Measurements from ENCODE around the gene VTI1A. TPM values are rescaled to one million over a fixed set of nuclear protein-coding genes. Genes with fewer than 3 reads are reported as not detected.
A peak's percentile ranks its signal among the peaks of the same experiment; 100 is the strongest.

Gene VTI1A
- total RNA-seq, 1 donor from 2014 or later: 36.9 TPM

DNA sequence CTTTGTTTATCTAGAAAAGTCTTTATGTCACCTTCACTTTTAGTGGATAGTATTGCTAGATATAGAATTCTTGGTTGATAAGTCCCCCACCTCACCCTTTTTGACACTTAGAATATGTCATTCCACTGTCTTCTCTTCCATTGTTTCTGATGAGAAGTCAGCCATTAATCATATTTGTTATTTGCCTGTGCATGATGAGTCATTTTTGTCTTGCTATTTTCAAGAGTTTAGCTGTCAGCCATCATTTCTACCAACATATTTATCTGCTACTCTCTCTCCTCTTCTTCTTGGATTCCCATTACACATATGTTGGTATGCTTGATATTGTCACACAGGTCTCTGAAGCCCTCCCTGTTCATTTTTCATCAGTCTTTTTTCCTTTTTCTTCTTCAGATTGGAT lies 342.2 kb downstream of the VTI1A start:
- no peaks in the 10 kb centered on the region for H3K9me3 ChIP-seq
- H3K4me1 ChIP-seq: no peaks in the 10 kb centered on the region
- no peak overlapping the region for H3K27ac ChIP-seq
- no peaks in the 10 kb centered on the region for H3K36me3 ChIP-seq
- no peak overlapping the region for H3K4me3 ChIP-seq
- no peak for ATAC-seq
- TF ChIP-seq, protein P1, sequence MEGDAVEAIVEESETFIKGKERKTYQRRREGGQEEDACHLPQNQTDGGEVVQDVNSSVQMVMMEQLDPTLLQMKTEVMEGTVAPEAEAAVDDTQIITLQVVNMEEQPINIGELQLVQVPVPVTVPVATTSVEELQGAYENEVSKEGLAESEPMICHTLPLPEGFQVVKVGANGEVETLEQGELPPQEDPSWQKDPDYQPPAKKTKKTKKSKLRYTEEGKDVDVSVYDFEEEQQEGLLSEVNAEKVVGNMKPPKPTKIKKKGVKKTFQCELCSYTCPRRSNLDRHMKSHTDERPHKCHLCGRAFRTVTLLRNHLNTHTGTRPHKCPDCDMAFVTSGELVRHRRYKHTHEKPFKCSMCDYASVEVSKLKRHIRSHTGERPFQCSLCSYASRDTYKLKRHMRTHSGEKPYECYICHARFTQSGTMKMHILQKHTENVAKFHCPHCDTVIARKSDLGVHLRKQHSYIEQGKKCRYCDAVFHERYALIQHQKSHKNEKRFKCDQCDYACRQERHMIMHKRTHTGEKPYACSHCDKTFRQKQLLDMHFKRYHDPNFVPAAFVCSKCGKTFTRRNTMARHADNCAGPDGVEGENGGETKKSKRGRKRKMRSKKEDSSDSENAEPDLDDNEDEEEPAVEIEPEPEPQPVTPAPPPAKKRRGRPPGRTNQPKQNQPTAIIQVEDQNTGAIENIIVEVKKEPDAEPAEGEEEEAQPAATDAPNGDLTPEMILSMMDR (IDR thresholded peaks at IDR 0.05): no peak
- H3K27me3 ChIP-seq (ENCODE audit: low read depth): no peaks in the 10 kb centered on the region
- intact Hi-C loops (cut with DNase I): no loop called here
- no peak for DNase-seq

DNA sequence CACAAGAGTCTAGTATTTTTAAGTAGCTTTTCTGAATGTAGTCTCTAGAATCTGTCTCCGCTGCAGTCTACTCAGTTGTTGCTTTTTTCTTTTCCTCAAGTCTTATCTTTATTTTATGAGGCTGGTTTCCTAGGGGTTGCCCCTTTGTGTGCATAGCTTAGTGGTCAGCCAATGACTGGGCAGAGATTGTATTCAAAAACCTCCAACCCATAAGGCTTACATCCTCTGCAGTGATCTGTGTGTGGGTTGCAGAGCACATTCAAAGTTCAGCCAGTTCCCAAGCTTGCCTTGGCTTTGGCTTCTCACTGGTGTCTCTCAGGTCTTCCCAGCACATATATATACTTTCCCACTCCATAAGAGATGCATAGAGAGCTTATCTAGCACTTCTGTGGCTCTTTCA lies 343.0 kb downstream of the VTI1A start:
- no peak overlapping the region for H3K27ac ChIP-seq
- no peaks in the 10 kb centered on the region for H3K36me3 ChIP-seq
- intact Hi-C loops (cut with DNase I): no loop called here
- TF ChIP-seq, protein P1 (IDR thresholded peaks at IDR 0.05): no peak
- H3K4me1 ChIP-seq: no peaks in the 10 kb centered on the region
- no peaks in the 10 kb centered on the region for H3K9me3 ChIP-seq
- no peaks in the 10 kb centered on the region for H3K27me3 ChIP-seq (ENCODE audit: low read depth)
- H3K4me3 ChIP-seq: no peak overlapping the region
- no peak for ATAC-seq
- DNase-seq: no peak

- DNase-seq (no peak), ATAC-seq (no peak)
- Histone ChIP-seq H3K4me3 (no peak overlapping the region), H3K27me3 (ENCODE audit: low read depth) (no peaks in the 10 kb centered on the region), H3K27ac (no peak overlapping the region), H3K36me3 (no peaks in the 10 kb centered on the region), H3K4me1 (no peaks in the 10 kb centered on the region), H3K9me3 (no peaks in the 10 kb centered on the region)
- TF ChIP-seq, protein P1 (IDR thresholded peaks at IDR 0.05): no peak
- intact Hi-C loops (cut with DNase I): no loop called here
Measured at GRCh38 chr10:112790921-112791320, 343.9 kb downstream of the VTI1A start.

DNA sequence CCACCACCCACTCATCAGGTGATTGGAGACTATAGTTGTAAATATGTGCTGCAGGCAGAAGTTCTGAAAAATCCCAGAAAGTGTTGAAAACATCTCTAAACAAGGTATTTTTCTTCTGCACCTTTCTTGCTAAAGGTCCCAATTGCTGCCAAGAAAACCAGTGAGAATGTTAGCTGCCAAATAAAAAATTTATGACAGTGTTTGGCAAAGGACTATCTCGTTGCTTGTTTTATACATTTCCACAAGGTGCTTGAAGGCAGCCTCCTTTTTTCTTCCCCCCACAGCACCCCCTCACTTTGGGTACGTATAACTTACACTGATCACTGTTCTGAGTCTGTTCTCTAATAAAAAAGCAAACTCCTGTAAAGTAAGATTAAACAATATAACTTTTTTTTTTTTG lies 344.4 kb downstream of the VTI1A start:
- DNase-seq (no peak), ATAC-seq (no peak)
- H3K27me3 ChIP-seq (ENCODE audit: low read depth): no peaks in the 10 kb centered on the region
- no peaks in the 10 kb centered on the region for H3K9me3 ChIP-seq
- intact Hi-C loops (cut with DNase I): no loop called here
- no peak overlapping the region for H3K27ac ChIP-seq
- no peaks in the 10 kb centered on the region for H3K4me1 ChIP-seq
- TF ChIP-seq, protein P1 (IDR thresholded peaks at IDR 0.05): no peak
- no peaks in the 10 kb centered on the region for H3K36me3 ChIP-seq
- no peak overlapping the region for H3K4me3 ChIP-seq

- intact Hi-C loops (cut with DNase I): no loop called here
- Histone ChIP-seq H3K36me3 (no peaks in the 10 kb centered on the region), H3K27ac (no peak overlapping the region), H3K4me1 (no peaks in the 10 kb centered on the region), H3K9me3 (no peaks in the 10 kb centered on the region), H3K4me3 (no peak overlapping the region), H3K27me3 (ENCODE audit: low read depth) (no peaks in the 10 kb centered on the region)
- TF ChIP-seq, protein P1 (IDR thresholded peaks at IDR 0.05): no peak
- ATAC-seq (peak; percentile 52 to 85), DNase-seq (no peak)
Measured at GRCh38 chr10:112792487-112793201, 345.6 kb downstream of the VTI1A start.
